ENCODE results near the gene TMUB1. TPM values are rescaled to one million over a fixed set of nuclear protein-coding genes. Genes with fewer than 3 reads are reported as not detected.

TMUB1 gene
- total RNA-seq, 1 donor from 2014 or later = 7.6 TPM

DNA sequence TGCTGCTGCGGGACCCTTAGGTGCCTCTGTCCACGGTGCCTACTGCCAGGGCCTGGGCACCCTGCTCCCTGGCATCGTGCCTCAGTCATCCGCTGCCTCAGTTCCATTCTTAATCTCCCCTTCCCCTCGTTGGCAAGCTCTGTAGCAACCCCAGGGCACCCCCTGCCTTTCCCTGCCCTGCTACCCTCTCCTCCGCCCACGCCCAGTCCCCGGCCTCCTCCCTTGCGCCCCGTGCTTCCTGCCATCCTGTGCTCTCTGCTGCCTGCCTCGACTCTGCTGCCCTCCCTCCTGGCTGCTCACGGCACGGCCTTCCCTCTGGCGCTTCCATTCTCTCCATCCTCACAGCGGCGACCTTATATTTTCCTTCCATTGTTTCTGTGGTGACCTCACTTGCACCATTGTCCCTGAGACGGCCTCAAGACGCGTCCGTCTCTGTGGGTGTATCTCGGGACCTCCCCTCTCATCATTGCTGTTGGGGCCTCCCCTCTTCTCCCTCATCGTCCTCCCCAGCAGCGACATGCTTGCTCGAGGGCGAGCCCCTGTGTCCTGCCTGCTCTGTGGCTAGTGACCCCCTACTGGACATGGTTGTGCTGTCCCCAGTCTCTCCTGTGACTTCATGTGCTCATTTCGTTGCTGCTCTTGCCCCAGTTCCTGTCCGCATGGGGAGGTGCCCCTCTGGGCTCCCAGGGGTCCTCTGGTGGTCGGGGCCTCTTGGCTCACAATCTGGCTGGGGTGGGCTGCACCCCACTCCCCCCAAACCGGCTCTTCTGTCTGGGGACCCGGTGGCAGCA, 38.3 kb upstream of the TMUB1 start:
- no peak for DNase-seq

DNA sequence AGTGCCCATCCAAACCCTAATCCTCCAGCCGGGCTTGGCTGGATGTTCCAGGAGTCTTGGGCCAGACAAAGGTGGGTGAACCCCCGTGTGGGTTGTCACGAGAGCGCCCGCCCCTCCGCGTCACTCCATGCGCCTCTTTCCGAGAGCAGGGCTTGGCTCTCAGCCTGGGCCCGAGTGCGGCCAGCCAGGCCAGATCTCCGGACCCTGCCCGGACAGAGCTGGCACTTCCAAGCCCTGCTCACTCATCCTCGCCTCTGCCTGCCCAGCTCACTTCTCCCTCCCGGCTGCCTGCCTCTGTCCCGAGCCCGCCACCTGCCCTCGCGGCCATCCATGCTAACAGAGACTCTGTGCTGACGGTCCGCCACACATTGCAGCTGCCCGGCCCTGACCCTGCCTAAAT, 37.6 kb upstream of the TMUB1 start:
- no peak for DNase-seq

DNA sequence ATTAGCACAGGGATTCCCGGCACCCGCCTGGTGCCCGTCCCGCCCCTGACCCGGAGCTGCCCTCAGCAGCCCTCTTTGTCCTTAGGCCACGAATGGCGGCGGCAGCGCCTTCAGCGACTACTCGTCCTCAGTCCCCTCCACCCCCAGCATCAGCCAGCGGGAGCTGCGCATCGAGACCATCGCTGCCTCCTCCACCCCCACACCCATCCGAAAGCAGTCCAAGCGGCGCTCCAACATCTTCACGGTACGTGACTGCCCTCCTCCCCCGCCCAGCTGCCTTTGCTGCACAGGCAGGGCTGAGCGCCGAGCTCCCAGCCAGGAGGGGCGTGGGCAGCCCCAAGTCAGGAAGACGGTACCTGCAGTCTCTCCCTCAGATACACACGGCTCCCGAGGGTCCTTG, 36.6 kb upstream of the TMUB1 start:
- no peak for DNase-seq

GRCh38 chr7:151119055-151119415, 35.7 kb upstream of the TMUB1 start:
- no peak for DNase-seq

GRCh38 chr7:151118108-151119054, 35.1 kb upstream of the TMUB1 start:
- no peak for DNase-seq

DNA sequence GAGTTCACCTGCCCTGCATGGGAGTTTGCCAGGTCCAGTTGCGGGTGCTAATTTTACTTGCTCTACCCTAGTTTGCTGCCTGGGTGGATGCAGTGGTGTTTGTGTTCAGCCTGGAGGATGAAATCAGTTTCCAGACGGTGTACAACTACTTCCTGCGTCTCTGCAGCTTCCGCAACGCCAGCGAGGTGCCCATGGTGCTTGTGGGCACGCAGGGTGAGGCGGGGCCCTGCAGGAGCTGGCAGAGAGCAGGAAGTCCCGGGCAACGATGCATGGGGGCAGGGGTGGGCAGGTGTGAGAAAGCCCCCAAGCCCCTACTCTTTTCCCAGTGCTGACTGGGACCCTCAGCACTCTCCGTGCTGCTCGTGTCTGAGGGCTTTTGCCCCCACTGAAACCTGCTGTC, 34.3 kb upstream of the TMUB1 start:
- no peak for DNase-seq

GRCh38 chr7:151116603-151117440, 33.5 kb upstream of the TMUB1 start:
- DNase-seq = no peak

DNA sequence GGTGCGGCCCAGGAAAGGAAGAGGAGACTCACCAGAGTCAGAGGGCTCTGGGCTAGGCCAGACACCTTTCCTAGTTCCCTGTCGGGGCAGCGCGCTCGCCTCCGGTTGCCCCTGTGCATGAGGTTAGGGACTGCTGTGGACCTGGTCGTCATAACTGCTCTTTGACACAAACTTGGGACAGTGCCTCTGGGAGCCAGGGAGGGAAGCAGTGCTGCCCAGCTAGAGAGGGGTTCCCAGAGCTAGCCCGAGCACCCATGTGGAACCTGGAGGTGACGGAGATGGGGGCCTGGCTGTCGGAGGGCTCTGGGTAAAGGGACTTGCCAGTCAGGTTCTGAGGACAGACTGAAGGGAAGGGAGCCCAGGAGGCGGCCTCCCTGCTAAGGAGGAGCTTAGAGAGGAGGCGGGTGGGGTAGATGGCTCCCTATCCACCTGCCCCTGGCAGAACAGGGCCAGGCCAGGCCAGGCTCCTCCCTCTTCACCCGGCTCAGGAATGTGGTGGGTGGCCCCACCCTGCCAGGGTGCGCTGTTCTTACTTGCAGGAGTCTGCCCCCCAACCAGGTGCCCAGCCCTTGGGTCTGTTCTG, 32.6 kb upstream of the TMUB1 start:
- DNase-seq = no peak

GRCh38 chr7:151115121-151115835, 32.0 kb upstream of the TMUB1 start:
- no peak for DNase-seq

DNA sequence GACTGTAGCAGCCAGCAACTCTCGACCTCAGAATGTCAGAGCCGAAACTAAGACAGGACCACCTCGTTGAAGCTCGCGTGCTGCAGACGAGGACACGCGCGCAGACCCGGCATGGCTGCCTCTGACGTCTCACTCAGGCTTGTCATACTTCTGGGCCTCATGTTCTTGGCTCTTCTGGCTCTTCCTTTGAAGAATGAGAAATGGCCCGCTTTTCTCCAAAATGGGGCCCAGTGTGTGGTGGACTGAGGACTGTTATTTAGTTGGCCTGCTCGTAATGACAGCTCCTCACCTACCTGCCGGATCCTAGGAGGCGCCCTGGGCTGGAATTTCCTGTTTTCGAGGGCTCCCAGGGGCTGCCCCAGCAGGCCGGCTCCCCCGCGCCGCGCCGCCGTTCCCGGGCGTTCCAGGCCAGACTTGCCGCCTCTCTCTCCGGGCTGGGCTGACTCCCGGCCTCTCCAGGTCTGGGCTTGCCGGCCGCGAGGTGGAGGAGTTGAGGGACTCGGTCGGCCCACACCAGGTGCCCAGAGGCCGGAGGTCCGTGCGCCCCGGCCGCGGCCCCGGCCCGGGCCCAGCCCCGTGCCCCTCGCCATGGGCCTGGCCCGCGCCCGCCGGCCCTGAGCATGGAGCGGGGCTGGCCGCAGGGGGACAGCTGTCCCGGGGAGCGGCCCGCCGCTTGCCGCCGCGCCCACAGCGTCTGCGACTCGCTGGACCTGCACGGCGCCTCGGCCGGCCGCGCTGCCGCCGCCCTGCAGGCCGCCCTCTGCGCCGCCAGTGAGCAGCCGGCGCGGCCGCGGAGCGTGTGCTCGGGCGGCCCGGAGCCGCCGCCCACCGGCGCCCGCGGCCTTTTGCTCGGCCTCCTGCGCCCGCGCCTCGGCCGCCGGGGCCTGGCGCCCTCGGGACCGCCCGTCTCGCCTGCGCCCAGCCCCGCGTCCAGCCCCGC, 31.1 kb upstream of the TMUB1 start:
- no peak for DNase-seq

- DNase-seq = no peak
These were observed 30.3 kb upstream of the TMUB1 start for GRCh38 chr7:151113344-151114150.

DNA sequence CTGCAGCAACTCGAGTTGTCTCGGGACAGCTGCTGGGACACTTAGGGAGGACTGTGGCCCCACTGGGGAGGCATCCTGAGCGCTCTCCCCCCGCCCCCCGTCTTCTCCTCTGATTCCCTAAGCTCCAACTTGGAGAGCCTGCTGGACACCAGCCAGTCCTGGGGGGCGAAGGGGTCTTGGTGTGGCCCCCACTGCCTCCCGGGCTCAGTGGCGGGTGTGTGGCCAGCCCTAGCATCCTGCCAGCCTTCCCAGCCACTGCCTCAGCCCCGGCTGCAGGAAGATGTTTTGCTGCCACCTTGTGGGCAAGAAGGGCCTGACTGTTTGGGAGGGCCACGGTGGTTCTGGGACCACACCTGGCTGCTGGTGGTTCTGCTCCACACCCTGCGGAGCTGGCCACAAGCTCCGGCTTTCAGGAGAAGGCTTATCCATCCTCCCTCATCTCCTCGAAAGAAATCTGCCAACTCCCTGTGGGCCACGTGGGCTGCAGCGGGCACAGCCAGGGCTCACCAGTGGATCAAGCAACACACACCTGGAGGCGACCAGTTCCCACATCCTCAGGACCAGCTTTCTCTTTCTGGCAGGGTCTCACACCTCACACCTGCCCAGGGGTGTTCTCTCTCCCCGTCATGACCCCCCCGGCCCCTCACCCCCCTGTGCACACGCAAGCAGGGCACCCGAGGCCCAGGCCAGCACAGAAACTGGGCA, 27.8 kb upstream of the TMUB1 start:
- DNase-seq = peak; percentile 24

GRCh38 chr7:151110236-151110940, 27.1 kb upstream of the TMUB1 start:
- DNase-seq = no peak

DNA sequence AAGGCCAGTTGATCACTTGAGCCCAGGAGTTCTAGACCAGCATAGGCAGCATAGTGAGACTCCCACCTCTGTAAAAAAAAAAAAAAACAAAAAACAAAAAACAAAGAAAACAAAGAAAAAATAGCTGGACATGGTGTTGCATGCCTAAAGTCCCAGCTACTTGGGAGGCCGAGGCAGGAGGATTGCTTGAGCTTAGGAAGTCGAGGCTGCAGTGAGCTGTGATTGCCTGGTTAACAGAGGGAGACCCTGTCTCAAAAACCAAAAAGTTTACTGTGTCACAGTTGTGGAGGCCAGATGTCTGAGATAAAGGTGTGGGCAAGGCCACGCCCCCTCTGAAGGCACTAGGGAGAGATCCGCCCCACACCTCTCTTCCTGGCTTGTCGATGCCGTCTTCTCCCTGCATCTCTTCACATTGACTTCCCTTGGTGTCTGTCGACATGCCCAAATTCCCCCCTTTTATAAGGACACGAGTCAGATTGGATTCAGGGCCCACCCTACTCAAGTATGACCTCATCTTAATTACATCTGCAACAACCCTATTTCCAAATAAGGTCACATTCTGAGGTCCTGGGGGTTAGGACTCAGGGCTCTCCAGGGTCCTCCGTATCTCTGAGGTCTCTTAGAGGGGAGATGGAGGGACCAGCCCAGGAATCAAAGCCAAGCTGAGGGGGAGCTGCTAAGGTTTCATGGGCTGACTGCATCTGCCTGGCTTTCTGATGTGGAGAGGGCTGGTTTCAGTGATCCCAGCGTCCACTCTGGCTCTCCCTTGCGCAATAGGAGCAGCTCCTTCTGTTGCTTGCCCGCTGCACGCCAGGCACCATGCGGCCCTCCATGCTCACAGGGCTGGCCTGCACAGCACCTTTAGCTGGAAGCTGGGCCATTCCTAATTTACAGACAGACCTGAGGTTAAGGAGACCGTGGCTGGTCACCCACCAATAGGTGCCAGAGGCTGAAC, 26.1 kb upstream of the TMUB1 start:
- DNase-seq = no peak

- DNase-seq = no peak
These were observed 24.6 kb upstream of the TMUB1 start for GRCh38 chr7:151107882-151108281.

DNA sequence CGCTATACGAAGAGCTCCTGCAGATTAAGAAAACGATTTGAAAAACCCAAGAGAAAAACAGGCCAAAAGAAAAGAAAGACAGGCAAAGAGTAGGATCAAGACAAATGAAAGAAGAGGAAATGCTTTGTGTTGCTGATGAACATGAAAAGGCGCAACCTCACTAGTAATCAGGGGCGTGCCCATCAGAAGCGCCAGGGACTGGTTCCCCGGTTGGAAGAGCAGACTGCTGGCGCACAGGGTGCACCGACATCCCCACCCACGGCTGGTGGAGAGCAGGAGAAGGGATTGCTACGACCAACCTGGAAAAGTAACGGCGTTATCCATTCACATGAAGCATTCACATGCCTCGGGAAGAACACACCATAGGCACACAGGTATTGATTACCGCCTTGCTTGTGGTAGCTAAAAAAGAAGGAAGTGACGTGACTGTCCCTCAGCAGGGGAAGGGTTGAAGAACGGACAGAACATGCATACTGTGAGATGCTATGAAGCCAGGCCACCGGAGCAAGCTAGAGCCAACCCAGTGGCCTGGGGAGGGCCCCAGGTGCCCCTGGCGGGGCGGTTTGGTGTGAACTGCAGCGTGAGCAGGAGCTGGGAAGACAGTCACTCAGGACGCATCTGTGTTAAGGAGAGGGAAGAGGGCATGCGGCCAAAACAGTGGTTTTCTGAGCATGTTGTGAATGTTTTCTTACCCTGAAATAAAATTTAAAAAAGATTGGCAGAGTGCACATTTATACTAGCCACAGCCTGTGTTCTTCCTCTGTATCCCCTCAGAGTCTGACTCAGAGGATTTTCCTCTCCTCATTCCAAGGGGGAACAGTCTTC, 21.3 kb upstream of the TMUB1 start:
- no peak for DNase-seq

Measured in skin of body (tissue), 2 donors.